HG03558 (cell line): ENCODE measurements around the gene PDXDC1.
"Not testable (repeated sequence)": the region's sequence is repeated elsewhere in the genome, so short reads cannot be mapped to it uniquely, and the experiment has no call there.

ENCODE experiments used
- ATAC-seq: cut with Tn5 transposase; IDR thresholded peaks from one replicate; pipeline ENCODE4 v1.9.1; 2021; ENCODE audit warnings: moderate number of reproducible peaks; ENCODE audit not compliant: unreplicated experiment; ENCODE audit errors: extremely low read depth

The PDXDC1 gene

DNA sequence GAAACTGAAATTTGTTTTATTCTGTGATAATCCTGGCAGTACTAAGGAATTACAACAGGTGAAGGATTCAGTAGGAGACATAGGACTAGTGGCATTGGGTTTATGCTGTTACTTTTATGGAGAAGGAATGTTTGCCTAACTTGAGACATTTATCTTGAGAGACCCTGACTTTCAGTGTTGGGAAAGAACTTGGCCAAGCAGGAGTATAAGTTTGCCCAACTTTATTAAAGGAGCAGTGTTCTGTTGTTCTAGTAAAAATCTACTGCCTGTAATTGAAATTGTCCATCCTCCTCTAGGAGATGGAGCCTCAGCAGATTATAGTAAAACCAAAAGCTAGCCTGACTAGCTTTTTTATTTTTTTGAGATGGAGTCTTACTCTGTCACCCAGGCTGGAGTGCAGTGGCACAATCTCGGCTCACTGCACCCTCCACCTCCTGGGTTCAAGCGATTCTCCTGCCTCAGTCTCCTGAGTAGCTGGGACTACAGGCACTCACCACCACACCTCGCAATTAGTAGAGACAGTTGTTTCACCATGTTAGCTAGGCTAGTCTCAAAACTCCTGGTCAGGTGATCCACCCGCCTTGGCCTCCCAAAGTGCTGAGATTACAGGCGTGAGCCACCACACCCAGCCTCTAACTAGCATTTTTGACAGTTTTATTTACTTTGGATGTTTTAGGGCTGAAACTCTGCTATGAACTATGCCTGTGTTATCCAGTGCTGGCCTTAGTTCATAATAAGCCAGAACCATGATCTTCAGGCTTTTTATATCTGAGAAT is 30.7 kb downstream of the PDXDC1 start:
- ATAC-seq = not testable (repeated sequence)

DNA sequence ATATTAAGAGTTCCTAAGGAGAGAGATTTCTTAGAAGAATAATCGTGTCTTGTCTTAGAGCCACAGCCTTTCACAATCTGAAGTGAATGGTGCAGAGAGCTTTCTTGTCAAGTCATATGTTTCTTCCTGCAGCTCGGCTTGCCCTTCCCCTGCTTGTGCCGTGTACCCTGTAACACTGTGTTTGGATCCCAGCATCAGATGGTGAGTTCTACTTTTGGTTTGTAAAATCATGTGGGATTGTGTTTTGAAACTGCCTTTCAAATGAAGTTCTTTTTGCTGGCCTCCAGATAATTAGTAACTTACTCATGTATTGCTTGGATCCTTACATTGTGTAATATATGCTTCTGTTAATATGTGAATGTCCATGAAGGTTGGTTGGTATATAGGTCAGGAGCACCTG is 33.8 kb downstream of the PDXDC1 start:
- ATAC-seq = not testable (repeated sequence)

DNA sequence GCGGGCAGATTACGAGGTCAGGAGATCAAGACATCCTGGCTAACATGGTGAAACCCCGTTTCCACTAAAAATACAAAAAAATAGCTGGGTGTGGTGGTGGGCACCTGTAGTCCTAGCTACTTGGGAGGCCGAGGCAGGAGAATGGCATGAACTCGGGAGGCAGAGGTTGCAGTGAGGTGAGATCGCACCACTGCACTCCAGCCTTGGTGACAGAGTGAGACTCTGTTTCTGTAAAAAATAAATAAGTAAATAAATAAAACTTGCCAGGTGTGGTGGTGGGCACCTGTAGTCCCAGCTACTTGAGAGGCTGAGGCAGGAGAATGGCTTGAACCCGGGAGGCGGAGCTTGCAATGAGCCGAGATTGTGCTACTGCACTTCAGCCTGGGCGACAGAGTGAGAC is 38.1 kb downstream of the PDXDC1 start:
- not testable (repeated sequence) for ATAC-seq

DNA sequence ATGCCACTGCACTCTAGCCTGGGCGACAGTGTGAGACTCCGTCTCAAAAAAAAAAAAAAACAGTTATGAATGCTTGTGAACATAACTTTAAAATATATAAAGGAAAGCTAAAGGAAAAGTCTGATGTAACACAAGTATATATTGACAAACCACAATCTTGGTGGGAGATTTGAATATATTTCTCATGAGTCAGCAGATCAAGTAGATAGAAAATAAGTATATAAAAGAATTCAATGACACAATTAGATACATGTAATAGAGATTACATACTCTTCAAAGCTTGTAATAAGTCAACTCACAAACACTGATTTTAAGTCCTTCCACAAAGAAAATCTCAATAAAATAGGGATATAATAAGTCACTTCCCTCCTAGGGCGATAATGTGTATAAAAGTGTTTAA is 40.8 kb downstream of the PDXDC1 start:
- not testable (repeated sequence) for ATAC-seq

DNA sequence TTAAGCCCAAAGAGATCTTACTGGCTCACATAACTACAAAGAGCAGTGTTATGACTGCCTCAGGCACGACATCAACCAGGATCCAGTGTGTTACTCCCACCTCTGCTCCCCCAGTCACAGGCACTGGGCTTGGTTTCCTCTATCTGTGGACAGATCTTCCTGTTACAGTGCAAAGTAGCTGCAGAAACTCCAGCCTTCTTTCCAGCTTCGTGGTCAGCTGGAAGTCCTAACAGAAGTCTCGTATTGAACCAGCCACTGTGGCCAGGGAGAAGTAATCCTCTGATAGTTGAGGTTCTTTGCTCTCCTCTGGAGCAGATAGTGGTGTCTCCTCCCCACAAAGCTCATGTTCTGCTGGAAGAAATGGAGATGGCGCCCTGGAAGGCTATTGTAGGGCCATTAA is 41.5 kb downstream of the PDXDC1 start:
- not testable (repeated sequence) for ATAC-seq

DNA sequence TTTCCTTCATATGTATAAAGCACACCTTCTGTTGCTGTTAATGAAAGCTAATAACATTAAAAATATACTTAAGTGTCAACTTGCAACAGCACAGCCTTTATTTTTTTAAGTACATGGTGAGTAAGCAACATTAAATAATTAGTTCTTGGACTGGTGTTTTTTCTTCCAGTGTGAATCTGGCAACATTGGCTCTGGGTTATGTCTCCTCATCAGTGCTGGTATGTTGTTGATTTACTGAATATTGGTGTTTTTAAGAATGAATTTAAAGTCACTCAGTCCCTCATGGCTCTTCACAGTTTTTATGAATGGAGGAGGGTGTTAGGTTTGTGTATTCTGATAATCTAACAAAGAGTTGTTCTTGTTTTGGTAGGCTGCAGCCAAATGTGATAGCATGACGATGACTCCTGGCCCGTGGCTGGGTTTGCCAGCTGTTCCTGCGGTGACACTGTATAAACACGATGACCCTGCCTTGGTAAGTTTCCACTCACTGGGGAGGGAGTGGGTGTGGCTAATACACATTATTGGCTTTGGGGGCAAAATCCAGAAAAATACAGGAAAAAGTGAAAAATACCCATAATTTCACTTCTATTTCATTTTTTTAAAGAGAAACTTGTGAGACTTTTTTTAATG is 42.2 kb downstream of the PDXDC1 start:
- not testable (repeated sequence) for ATAC-seq

DNA sequence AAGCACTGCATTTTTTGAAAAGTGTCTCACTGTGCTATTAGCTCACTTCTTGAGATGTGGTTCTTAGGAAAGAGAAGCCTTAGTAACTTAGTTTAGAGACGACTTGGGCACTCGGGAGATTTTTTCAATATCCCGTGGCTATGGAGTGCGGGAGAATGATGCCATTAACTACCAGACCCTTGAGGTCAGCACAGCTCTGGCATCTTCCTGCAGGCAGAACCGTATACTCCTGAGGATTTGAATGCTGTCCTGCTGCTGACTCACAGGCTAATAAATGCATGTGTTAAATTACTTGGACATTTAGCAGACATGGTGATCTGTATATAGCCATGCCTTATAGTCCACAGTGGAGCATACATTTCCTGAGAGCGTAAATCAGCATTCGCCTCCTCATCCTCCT is 46.6 kb downstream of the PDXDC1 start:
- not testable (repeated sequence) for ATAC-seq

DNA sequence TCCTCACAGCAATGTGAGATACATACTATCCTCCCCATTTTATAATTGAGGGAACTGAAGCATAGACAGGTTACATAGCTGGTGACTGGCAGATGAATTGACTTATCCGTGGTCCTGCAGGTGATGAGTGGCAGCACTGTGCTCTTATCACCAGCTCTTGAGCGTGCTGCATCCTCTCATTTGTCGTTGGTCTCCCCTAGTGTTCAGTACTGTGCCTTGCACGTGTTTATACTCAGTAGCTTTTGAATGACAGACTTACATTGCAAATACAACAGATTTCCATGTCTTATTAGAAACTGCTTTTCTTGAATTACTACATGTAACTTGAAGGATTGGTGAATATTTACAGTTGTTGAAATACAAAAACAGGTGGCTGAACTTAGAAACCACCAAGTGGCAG is 47.4 kb downstream of the PDXDC1 start:
- peak; percentile 62 for ATAC-seq

DNA sequence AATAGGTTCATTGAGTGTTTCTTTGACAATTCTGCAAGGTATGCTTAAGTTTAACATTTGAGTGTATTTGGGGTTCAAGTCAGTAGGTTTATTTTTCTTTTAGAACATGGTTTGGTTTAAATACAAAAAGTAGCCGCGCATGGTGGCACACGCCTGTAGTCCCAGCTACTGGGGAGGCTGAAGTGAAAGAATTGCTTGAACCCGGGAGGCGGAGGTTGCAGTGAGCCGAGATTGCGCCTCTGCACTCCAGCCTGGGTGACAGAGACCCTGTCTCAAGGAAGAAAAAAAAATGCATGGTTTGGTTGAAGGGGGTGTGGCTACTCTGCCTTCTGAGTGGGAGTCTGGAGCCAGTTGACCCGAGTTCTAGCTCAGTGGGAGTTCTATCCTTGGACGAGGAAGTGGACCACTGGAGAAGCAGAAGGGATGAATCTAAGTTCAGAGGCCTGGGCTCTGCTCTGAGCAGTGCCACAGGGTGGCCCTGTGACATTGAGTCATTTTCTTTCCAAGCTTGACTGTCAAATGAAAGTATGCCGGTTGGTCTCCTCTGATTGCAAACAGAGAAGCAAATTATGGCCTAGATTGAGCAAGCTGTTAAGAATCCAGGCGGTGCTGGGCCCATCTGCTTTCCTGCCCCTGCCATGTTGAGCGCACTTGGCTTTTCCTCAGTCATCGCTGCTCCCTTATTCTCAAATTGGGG is 48.7 kb downstream of the PDXDC1 start:
- ATAC-seq = not testable (repeated sequence)

DNA sequence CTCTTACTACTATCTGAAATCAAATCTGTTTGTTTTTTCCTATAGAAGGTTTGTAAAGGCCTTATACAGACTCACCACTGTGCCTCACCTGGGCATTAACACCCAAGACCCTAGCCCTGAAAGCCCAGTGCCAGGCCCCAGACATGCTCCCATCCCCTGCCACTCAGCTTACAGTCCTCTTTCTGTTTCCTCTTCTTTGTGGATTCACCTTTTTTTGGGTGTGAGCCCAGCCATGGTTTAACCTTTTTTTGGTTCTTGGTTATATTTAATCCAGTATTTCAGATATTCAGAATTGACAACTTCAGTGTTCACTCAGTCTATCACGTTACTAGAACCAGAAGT is 50.0 kb downstream of the PDXDC1 start:
- ATAC-seq = not testable (repeated sequence)

DNA sequence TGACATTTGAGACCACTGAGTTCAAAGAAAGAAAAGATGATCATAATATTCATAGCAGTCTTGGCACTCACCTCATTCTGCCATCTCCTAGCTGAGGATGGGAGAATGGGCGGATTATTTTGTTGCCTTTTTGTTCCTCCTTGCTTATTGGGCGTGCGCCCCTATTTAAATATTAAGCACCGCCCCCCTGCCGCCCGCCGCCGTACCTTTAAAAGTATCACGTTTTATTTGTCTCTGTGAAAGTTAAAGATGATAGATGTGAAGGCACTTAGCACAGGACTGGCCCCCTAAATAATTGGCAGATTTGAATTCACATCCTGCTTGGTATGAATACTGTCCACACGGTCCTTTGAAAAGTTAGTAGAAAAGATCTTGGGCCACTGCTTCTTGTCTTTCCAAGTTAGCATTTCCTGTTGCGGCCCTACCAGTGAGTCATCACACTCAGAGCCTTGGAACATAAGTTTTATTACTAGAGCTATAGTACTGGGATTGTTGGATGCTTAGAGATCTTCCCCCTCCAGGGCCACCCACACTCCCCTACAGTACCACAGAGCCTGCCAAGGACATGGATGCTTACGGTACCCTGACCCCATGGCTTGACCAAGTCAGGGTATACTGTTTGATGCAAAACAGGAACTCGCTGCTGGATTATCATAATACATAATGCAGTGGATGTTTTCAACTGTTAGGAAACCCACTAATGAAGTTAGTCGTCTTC is 50.6 kb downstream of the PDXDC1 start:
- ATAC-seq = not testable (repeated sequence)

DNA sequence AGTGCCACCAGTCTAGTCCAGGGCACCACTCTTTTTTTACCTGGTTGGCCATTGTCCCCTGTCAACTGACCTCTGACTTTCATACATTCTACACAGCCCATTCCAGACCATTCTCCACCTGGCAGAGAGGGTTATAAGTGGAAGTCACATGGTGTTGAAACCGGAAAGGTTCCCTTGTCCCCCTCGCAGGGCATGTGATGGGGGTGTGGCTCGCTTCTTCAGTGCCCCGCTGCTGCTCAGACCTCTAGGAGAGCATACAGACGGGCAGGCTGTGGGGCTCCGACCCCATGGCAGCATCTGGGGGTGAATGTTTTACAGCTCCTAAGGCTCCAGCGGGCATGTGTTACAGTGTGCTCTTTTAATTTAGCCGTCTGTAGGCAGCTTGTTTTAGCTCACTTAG is 52.2 kb downstream of the PDXDC1 start:
- ATAC-seq = not testable (repeated sequence)

DNA sequence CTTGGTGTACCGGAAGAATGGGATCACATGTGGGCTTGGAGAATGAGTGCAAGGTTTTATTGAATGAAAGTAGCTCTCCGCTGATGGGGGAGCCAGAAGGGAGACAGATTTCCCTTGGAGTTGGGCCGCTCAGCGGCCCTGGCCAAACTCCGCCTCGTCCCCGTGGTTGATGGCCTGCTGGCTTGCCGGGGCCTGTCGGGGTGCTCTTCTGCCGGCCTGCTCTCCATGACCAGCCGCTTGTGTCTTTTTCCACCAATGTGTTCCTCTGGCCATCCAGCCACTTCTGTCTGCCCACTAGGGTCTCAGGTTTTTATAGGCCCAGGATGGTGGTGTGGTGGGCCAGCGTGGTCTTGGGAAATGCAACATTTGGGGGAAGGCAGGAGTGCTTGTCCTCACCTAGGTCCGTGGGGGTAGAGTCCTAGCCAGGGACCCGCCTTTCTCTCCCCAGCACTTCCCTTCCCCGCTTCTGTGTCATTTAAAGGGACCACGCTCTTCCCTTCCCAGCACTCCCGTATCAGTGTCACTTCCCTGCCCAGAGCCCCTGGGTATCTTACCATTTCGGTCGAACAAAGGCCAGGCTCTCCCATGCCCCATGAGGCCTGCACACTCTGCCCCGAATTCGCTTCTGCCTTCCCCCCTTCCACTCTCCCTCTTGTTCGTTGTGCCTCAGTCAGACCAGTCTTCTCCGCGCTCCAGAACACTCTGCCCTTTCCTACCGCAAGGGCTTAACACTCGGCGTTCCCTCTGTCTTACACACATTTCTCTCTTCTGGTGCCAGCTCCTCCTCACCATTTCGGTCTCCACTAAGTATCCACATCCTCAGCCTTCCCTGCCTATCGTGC is 52.9 kb downstream of the PDXDC1 start:
- ATAC-seq = not testable (repeated sequence)

DNA sequence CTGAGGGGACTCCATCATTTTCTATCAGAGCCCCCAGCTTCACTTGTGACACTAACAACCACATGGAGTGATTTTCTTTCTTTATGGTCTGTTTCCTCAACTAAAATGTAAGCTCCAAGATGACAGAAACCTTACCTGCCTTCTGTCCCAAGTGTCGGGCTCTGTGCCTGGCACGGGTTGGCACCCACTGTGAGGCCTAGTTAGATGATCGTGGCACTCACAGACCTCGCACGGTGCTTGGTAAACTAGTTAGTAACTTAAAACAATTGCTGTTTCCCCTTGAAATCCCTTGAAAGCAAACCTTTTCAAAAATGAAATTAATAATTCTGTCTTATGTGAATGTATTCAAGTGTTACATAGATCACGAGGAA is 53.5 kb downstream of the PDXDC1 start:
- ATAC-seq = not testable (repeated sequence)

DNA sequence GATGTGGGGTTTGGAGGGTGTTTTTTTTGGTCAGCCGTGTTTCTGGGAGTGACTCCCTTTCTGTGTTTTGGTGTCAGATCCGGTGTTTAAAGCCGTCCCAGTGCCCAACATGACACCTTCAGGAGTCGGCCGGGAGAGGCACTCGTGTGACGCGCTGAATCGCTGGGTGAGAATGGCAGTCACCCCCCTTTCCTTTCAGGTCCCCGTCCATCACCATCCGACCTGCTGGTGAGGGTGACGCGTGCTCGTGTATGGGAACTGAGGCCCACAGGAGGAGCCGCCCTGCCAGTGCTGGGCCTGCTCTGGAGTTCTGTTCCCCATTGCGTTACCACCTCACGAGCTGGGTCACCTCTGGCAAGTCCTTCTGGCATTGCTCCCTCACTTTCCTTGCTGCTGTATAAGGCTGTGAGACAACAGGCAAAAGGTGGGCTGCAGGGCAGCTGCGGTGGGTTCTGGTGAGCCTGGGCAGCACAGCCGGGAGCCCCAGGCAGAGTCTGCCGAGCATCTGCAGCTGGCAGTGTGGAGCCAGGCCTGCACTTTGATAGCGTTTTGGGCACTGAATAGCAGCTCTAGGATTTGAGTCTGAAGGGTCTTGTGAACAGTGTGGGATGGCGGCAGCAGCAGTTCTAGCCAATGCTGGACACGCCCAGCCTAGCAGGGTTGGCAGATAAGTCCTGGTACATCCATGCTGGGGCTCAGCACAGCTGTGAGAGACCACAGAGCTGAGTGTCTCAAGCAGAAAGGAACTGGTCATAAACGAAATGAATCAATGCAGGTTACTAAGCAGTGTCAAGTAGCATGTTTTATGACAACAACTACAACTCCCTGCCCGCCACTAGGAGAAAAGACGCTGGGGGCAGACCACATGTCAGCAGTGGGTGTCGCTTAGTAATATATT is 54.2 kb downstream of the PDXDC1 start:
- ATAC-seq = not testable (repeated sequence)

DNA sequence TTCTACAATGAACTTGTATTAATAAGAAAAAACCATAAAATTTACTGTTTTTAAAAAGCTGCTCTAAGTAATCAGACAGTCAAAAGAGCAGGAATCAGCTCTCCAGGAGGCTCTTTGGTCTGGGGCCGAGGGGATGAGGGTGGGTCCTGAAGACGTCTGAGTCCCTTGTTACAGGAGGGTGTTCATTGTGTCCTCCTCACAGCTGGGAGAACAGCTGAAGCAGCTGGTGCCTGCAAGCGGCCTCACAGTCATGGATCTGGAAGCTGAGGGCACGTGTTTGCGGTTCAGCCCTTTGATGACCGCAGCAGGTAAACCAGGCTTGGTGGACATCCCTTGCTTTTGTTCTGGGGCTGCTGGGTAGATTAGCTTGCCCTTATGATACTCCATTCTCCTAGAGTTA is 54.9 kb downstream of the PDXDC1 start:
- ATAC-seq = not testable (repeated sequence)

DNA sequence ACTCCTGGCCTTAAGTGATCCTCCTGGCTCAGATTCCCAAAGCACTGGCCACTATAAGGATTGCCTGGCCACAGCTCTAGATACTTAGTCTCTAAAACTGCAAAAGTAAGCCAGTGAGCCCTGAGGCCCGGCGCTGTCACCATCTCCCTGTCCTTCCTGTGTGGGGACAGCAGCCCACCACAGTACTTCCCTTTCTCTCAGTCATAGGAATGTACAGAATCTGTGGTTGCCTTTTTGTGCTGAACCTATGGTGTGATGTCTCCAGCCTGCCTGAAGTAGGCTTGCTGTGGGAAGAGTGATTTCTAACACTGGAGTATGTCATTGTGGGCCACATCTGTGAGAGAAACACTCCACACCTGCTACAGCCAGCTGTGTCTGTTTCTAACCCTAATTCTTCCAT is 56.4 kb downstream of the PDXDC1 start:
- no peak for ATAC-seq

DNA sequence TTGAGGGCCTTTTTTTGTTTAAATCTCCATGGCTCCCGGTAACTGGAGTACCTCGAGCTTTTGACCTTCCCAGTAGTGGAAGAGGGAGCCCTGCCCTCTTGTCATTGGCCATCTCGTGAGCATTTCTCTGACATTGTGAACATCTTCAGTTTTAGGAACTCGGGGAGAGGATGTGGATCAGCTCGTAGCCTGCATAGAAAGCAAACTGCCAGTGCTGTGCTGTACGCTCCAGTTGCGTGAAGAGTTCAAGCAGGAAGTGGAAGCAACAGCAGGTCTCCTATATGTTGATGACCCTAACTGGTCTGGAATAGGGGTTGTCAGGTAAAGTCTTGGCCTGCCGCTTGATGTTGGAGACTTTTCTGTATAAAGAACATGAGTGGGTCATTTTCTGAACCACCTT is 56.8 kb downstream of the PDXDC1 start:
- ATAC-seq = no peak
